ENCODE data around the gene ALCAM. TPM values are rescaled to one million over a fixed set of nuclear protein-coding genes. Genes with fewer than 3 reads are reported as not detected.
A peak's percentile ranks its signal among the peaks of the same experiment; 100 is the strongest.
"Not testable (repeated sequence)": the region's sequence is repeated elsewhere in the genome, so short reads cannot be mapped to it uniquely, and the experiment has no call there.

The ALCAM gene
- total RNA-seq, 1 experiment from 2014 or later: 0.41 TPM

DNA sequence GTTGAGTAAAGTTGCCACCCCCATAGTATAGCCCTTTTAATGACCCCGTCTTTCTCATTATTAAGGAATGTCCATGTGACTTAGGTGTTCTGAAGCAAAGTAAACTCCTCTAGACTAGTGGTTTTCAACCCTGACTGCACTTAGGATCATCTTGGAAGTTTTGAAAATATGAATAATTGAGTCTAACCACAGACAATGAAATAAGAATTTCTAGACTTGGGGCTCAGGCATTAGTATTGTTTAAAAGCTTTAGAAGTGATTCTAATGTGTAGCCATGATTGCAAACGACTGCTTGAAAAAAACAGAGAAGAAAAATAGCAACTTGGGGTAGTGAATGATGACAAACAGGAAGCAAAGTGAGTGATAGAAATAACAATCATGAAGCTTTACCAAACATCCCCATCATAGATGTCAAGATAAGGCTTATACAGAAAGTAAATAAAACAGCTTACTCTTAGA lies 35.0 kb downstream of the ALCAM start:
- no peak overlapping the region for H3K4me3 ChIP-seq (ENCODE audit: low read depth, low read length)
- no peaks in the 10 kb centered on the region for H3K9me3 ChIP-seq
- Mint-ChIP-seq H3K27me3 (ENCODE audit: insufficient read depth, unreplicated experiment) (peaks cover 2% of the 10 kb centered on the region), H3K36me3 (ENCODE audit: insufficient read depth, unreplicated experiment) (no peaks in the 10 kb centered on the region), H3K4me3 (ENCODE audit: unreplicated experiment) (no peak overlapping the region), H3K4me1 (ENCODE audit: low read depth, unreplicated experiment) (no peaks in the 10 kb centered on the region), H3K9me3 (ENCODE audit: unreplicated experiment) (no peaks in the 10 kb centered on the region), H3K27ac (ENCODE audit: unreplicated experiment) (no peak overlapping the region)
- no peaks in the 10 kb centered on the region for H3K27me3 ChIP-seq (replicated peaks; ENCODE audit: control insufficient read depth, insufficient read depth, low read length)
- TF ChIP-seq, protein P1, sequence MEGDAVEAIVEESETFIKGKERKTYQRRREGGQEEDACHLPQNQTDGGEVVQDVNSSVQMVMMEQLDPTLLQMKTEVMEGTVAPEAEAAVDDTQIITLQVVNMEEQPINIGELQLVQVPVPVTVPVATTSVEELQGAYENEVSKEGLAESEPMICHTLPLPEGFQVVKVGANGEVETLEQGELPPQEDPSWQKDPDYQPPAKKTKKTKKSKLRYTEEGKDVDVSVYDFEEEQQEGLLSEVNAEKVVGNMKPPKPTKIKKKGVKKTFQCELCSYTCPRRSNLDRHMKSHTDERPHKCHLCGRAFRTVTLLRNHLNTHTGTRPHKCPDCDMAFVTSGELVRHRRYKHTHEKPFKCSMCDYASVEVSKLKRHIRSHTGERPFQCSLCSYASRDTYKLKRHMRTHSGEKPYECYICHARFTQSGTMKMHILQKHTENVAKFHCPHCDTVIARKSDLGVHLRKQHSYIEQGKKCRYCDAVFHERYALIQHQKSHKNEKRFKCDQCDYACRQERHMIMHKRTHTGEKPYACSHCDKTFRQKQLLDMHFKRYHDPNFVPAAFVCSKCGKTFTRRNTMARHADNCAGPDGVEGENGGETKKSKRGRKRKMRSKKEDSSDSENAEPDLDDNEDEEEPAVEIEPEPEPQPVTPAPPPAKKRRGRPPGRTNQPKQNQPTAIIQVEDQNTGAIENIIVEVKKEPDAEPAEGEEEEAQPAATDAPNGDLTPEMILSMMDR (IDR thresholded peaks at IDR 0.05; ENCODE audit: insufficient read depth in 1 of 2, low read depth in 1 of 2, low read length in 1 of 2, severe bottlenecking in 1 of 2, unreplicated experiment in 1 of 2): no peak
- BruUV-seq (replicated peaks): no TSS peak
- CTCF ChIA-PET: no interaction called here
- intact Hi-C loops (cut with micrococcal nuclease; ENCODE audit: unreplicated experiment): no loop called here
- no peaks in the 10 kb centered on the region for H3K36me3 ChIP-seq (ENCODE audit: control insufficient read depth, insufficient read depth, low read length)
- H3K4me1 ChIP-seq: no peaks in the 10 kb centered on the region
- DNase-seq: no peak
- POLR2A ChIA-PET: no interaction called here

DNA sequence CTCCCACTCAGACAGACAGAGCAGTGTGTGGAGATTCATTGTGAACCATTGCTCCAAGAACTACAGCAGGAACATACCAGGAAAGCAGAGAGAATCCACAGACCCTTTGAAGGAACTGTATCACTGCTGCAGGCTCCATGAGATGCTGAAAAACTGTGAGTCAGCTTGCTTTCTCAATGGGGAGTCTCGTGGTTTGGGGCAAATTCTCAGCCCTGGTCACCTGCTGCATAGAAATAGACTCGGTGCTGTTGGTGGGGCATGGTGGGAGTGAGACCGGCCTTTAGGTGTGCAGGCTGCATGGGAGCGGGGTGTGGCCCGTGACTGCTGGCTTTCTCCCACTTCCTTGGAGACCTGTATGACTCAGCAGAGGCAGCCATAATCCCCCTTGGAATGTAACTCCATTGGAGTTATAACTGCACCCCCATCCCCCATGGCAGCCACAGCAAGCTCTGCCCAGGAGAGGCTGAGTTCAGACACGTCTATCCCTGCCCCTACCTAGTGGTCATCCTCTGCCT lies 35.6 kb downstream of the ALCAM start:
- H3K9me3 ChIP-seq: no peaks in the 10 kb centered on the region
- H3K27me3 ChIP-seq (replicated peaks; ENCODE audit: control insufficient read depth, insufficient read depth, low read length): no peaks in the 10 kb centered on the region
- Mint-ChIP-seq H3K4me1 (ENCODE audit: low read depth, unreplicated experiment) (no peaks in the 10 kb centered on the region), H3K9me3 (ENCODE audit: unreplicated experiment) (no peaks in the 10 kb centered on the region), H3K27ac (ENCODE audit: unreplicated experiment) (no peak overlapping the region), H3K36me3 (ENCODE audit: insufficient read depth, unreplicated experiment) (no peaks in the 10 kb centered on the region), H3K4me3 (ENCODE audit: unreplicated experiment) (no peak overlapping the region), H3K27me3 (ENCODE audit: insufficient read depth, unreplicated experiment) (peaks cover 2% of the 10 kb centered on the region)
- peak in 1 of 2 experiments; percentile 26 for DNase-seq
- no peaks in the 10 kb centered on the region for H3K4me1 ChIP-seq
- no peaks in the 10 kb centered on the region for H3K36me3 ChIP-seq (ENCODE audit: control insufficient read depth, insufficient read depth, low read length)
- ChIA-PET CTCF (no interaction called here), POLR2A (no interaction called here)
- H3K4me3 ChIP-seq (ENCODE audit: low read depth, low read length): no peak overlapping the region
- no TSS peak for BruUV-seq (replicated peaks)
- intact Hi-C loops (cut with micrococcal nuclease; ENCODE audit: unreplicated experiment): no loop called here
- TF ChIP-seq, protein P1 (IDR thresholded peaks at IDR 0.05; ENCODE audit: insufficient read depth in 1 of 2, low read depth in 1 of 2, low read length in 1 of 2, severe bottlenecking in 1 of 2, unreplicated experiment in 1 of 2): no peak

DNA sequence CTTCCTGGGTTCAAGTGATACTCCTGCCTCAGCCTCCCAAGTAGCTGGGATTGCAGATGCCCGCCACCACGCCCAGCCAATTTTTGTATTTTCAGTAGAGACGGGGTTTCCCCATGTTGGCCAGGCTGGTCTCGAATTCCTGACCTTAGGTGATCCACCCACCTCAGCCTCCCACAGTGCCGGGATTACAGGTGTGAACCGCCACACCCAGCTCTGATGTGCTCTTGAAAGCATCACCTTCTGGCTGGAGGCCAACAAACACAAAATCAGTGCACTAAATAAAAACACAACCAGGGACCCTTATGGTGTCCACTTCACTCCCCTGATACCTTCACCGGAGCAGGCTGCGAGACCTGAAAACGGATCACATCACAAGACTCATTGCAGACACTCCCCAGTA lies 36.3 kb downstream of the ALCAM start:
- H3K27ac Mint-ChIP-seq (ENCODE audit: unreplicated experiment); H3K27me3 ChIP-seq (replicated peaks; ENCODE audit: control insufficient read depth, insufficient read depth, low read length); H3K36me3 ChIP-seq (ENCODE audit: control insufficient read depth, insufficient read depth, low read length); DNase-seq; intact Hi-C loops (cut with micrococcal nuclease; ENCODE audit: unreplicated experiment); H3K4me1 ChIP-seq; POLR2A ChIA-PET; CTCF ChIA-PET; BruUV-seq (replicated peaks); H3K9me3 ChIP-seq; H3K36me3 Mint-ChIP-seq (ENCODE audit: insufficient read depth, unreplicated experiment); H3K4me3 Mint-ChIP-seq (ENCODE audit: unreplicated experiment); H3K27me3 Mint-ChIP-seq (ENCODE audit: insufficient read depth, unreplicated experiment); H3K9me3 Mint-ChIP-seq (ENCODE audit: unreplicated experiment); H3K4me1 Mint-ChIP-seq (ENCODE audit: low read depth, unreplicated experiment); H3K4me3 ChIP-seq (ENCODE audit: low read depth, low read length): not testable (repeated sequence)

DNA sequence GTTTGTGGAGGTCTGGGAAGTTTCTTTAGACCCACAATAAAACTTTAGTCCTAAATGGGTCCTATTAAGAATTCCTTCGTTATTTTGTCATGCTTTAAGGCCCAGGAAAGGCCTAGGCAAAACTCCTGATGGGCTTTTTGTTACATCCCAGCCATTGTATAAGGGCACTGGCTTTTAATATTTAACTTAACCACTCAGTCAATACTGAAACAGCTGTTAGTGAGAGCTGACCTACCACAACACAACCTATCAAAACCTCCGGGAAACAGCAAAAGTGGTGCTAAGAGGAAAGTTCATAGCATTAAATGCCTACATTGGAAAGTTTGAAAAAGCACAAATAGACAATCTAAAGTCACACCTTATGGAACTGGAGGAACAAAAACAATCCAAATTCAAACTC lies 39.6 kb downstream of the ALCAM start:
- Mint-ChIP-seq H3K27me3 (ENCODE audit: insufficient read depth, unreplicated experiment) (peaks cover 2% of the 10 kb centered on the region), H3K9me3 (ENCODE audit: unreplicated experiment) (no peaks in the 10 kb centered on the region), H3K4me3 (ENCODE audit: unreplicated experiment) (no peak overlapping the region), H3K36me3 (ENCODE audit: insufficient read depth, unreplicated experiment) (no peaks in the 10 kb centered on the region), H3K27ac (ENCODE audit: unreplicated experiment) (no peak overlapping the region), H3K4me1 (ENCODE audit: low read depth, unreplicated experiment) (no peaks in the 10 kb centered on the region)
- Histone ChIP-seq H3K4me3 (ENCODE audit: low read depth, low read length) (no peak overlapping the region), H3K4me1 (no peaks in the 10 kb centered on the region), H3K27me3 (replicated peaks; ENCODE audit: control insufficient read depth, insufficient read depth, low read length) (no peaks in the 10 kb centered on the region), H3K36me3 (ENCODE audit: control insufficient read depth, insufficient read depth, low read length) (no peaks in the 10 kb centered on the region), H3K9me3 (no peaks in the 10 kb centered on the region)
- ChIA-PET CTCF (no interaction called here), POLR2A (no interaction called here)
- BruUV-seq (replicated peaks): no TSS peak
- no peak for DNase-seq
- intact Hi-C loops (cut with micrococcal nuclease; ENCODE audit: unreplicated experiment): no loop called here
- TF ChIP-seq, protein P1 (IDR thresholded peaks at IDR 0.05; ENCODE audit: insufficient read depth in 1 of 2, low read depth in 1 of 2, low read length in 1 of 2, severe bottlenecking in 1 of 2, unreplicated experiment in 1 of 2): no peak
